AG09309 (cell line): ENCODE data around the gene TXNDC16.

Experiments
- DNase-seq: peaks from one replicate; pipeline ENCODE4 v3.0.0-alpha.2; 2010; ENCODE audit warnings: low read depth
- H3K4me3 ChIP-seq: 2 replicates; pipeline ENCODE4 v1.5.1; 2011; ENCODE audit warnings: mild to moderate bottlenecking, low read depth, low read length, moderate library complexity; ENCODE audit not compliant: control insufficient read depth
- TF ChIP-seq, protein P1 (sequence below): IDR thresholded peaks from 2 replicates; pipeline ENCODE4 v1.5.1; 2011; ENCODE audit warnings: mild to moderate bottlenecking, low read depth, low read length, inconsistent platforms; ENCODE audit not compliant: insufficient read depth, control insufficient read depth; ENCODE audit errors: missing control alignments

TXNDC16 gene

GRCh38 chr14:52545584-52546317, 6.6 kb downstream of the TXNDC16 start:
- TF ChIP-seq, protein P1, sequence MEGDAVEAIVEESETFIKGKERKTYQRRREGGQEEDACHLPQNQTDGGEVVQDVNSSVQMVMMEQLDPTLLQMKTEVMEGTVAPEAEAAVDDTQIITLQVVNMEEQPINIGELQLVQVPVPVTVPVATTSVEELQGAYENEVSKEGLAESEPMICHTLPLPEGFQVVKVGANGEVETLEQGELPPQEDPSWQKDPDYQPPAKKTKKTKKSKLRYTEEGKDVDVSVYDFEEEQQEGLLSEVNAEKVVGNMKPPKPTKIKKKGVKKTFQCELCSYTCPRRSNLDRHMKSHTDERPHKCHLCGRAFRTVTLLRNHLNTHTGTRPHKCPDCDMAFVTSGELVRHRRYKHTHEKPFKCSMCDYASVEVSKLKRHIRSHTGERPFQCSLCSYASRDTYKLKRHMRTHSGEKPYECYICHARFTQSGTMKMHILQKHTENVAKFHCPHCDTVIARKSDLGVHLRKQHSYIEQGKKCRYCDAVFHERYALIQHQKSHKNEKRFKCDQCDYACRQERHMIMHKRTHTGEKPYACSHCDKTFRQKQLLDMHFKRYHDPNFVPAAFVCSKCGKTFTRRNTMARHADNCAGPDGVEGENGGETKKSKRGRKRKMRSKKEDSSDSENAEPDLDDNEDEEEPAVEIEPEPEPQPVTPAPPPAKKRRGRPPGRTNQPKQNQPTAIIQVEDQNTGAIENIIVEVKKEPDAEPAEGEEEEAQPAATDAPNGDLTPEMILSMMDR, result no peak
- no peak overlapping the region for H3K4me3 ChIP-seq
- no peak for DNase-seq

GRCh38 chr14:52538623-52539022, 13.7 kb downstream of the TXNDC16 start:
- TF ChIP-seq, protein P1, result no peak
- no peak for DNase-seq
- H3K4me3 ChIP-seq, result no peak overlapping the region

- H3K4me3 ChIP-seq, result no peak overlapping the region
- no peak for DNase-seq
- TF ChIP-seq, protein P1, result no peak
Observed at GRCh38 chr14:52536269-52536668, 16.0 kb downstream of the TXNDC16 start.

DNA sequence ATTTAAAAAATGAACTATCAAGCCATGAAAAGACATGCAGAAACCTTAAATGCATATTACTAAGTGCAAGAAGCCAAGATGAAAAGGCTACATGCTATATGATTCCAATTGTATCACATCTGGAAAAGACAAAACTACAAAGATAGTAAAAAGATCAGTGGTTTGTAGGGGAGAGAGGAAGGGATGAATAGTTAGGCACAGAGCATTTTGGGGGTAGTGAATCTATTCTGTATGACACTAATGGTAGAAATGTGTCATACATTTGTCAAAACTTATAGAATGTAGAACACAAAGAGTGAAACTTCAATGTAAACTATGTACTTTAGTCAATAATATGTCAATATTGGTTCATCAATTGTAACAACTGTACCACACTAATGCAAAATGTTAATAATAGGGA, 20.8 kb downstream of the TXNDC16 start:
- TF ChIP-seq, protein P1, result no peak
- no peak for DNase-seq
- H3K4me3 ChIP-seq, result no peak overlapping the region

GRCh38 chr14:52527052-52527451, 25.3 kb downstream of the TXNDC16 start:
- TF ChIP-seq, protein P1, result no peak
- no peak for DNase-seq
- no peak overlapping the region for H3K4me3 ChIP-seq

DNA sequence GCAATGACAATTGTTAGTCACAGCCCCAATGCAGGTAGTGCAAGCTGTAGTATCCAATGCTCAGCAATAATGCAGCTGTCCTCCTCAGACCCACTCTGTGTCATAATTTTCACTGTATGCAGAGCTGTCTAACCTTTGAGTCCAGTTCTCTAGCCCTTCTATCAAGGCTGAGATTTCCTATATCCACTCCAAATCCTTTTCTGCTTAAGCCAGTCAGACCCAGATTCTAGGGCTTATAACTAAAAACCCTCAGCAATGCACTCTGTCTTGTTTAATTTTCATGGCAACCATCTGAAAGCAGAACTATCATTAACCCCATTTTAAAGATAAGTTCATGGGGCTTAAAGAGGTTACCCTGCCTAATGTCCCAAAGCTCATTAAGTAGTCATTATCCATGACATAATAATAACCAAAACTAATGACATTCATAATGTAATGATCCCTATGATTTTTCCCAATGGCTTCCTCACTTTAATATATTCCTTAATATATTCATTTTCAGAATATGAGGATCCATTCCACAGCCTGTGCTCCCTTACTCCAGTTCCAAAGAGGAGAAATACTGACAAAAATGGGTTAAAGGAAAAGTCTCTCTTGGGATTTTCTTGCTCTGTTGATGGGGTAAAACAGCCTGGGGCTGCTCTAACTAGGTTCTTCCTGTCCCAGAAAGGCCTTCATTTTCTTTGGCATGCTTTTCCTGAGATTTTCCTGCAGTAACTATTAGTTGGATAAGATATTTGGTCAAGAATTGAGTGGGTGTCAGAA, 29.5 kb downstream of the TXNDC16 start:
- TF ChIP-seq, protein P1, result no peak
- H3K4me3 ChIP-seq, result no peak overlapping the region
- DNase-seq, result no peak
